ENCODE measurements around the gene PIGR.

- TF ChIP-seq, protein P1, sequence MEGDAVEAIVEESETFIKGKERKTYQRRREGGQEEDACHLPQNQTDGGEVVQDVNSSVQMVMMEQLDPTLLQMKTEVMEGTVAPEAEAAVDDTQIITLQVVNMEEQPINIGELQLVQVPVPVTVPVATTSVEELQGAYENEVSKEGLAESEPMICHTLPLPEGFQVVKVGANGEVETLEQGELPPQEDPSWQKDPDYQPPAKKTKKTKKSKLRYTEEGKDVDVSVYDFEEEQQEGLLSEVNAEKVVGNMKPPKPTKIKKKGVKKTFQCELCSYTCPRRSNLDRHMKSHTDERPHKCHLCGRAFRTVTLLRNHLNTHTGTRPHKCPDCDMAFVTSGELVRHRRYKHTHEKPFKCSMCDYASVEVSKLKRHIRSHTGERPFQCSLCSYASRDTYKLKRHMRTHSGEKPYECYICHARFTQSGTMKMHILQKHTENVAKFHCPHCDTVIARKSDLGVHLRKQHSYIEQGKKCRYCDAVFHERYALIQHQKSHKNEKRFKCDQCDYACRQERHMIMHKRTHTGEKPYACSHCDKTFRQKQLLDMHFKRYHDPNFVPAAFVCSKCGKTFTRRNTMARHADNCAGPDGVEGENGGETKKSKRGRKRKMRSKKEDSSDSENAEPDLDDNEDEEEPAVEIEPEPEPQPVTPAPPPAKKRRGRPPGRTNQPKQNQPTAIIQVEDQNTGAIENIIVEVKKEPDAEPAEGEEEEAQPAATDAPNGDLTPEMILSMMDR (conservative IDR thresholded peaks at IDR 0.05; ENCODE audit: low read depth, low read length): no peak
- TF ChIP-seq EZH2phosphoT487 (IDR thresholded peaks at IDR 0.05; ENCODE audit: borderline replicate concordance, low read length) (no peak), EZH2 (IDR thresholded peaks at IDR 0.05; ENCODE audit: low read length, unreplicated experiment) (no peak)
These were observed 16.7 kb downstream of the PIGR start for GRCh38 chr1:206929524-206929923.

Measured in PC-3 (cell line).